Stimulated activated CD4-positive, alpha-beta T cell treated with anti-CD3 and anti-CD28 coated beads, Interleukin-1b, Interleukin-23, amount 100 ng/mL, for 24 hours (primary cell): ENCODE measurements around the gene LGALS16.
A peak's percentile ranks its signal among the peaks of the same experiment; 100 is the strongest.
"Not testable (repeated sequence)": the region's sequence is repeated elsewhere in the genome, so short reads cannot be mapped to it uniquely, and the experiment has no call there.

ENCODE experiments used
- DNase-seq, 4 experiments: peaks; one replicate each; pipeline ENCODE4 v3.0.0-alpha.2; 2020; ENCODE audit warnings: low read depth in 4 of 4, low spot score in 1 of 4

LGALS16 gene

GRCh38 chr19:39655613-39656012, at the start of gene LGALS16:
LGALS16 (plus strand) TSS chr19:39655913; CDS start chr19:39655962, 49 bp downstream.
- DNase-seq: no peak

- no peak for DNase-seq
These were observed 48.7 kb upstream of the LGALS16 start for GRCh38 chr19:39607021-39607420.

GRCh38 chr19:39607561-39607960, 48.2 kb upstream of the LGALS16 start:
- DNase-seq: no peak

- no peak for DNase-seq
These were observed 42.1 kb upstream of the LGALS16 start for GRCh38 chr19:39613597-39613996.

- no peak for DNase-seq
These were observed 38.0 kb upstream of the LGALS16 start for GRCh38 chr19:39617745-39618144.

- DNase-seq: no peak
These were observed 31.8 kb upstream of the LGALS16 start for GRCh38 chr19:39623946-39624345.

- not testable (repeated sequence) for DNase-seq
These were observed 28.1 kb upstream of the LGALS16 start for GRCh38 chr19:39627631-39628030.

- DNase-seq: no peak
These were observed 24.5 kb upstream of the LGALS16 start for GRCh38 chr19:39631178-39631577.

- no peak for DNase-seq
These were observed 24.1 kb upstream of the LGALS16 start for GRCh38 chr19:39631626-39632025.

- no peak for DNase-seq
These were observed 17.8 kb upstream of the LGALS16 start for GRCh38 chr19:39637891-39638290.

GRCh38 chr19:39641773-39642172, 13.9 kb upstream of the LGALS16 start:
- no peak for DNase-seq

GRCh38 chr19:39643591-39643990, 12.1 kb upstream of the LGALS16 start:
- no peak for DNase-seq

- no peak for DNase-seq
These were observed 9.8 kb upstream of the LGALS16 start for GRCh38 chr19:39645800-39646411.

- DNase-seq: no peak
These were observed 7.8 kb upstream of the LGALS16 start for GRCh38 chr19:39647918-39648317.

GRCh38 chr19:39659791-39660190, 4.1 kb downstream of the LGALS16 start:
- DNase-seq: no peak

- DNase-seq: no peak
These were observed 4.9 kb downstream of the LGALS16 start for GRCh38 chr19:39660661-39661060.

- DNase-seq: no peak
These were observed 5.9 kb downstream of the LGALS16 start for GRCh38 chr19:39661565-39661964.

GRCh38 chr19:39669860-39670259, 14.1 kb downstream of the LGALS16 start:
- DNase-seq: not testable (repeated sequence)

- no peak for DNase-seq
These were observed 15.3 kb downstream of the LGALS16 start for GRCh38 chr19:39670998-39671397.

- peak in 3 of 4 experiments; percentile 14 to 35 (median 30) for DNase-seq
These were observed 16.1 kb downstream of the LGALS16 start for GRCh38 chr19:39671739-39672363.

- DNase-seq: no peak
These were observed 16.8 kb downstream of the LGALS16 start for GRCh38 chr19:39672473-39672872.

GRCh38 chr19:39673862-39674261, 18.1 kb downstream of the LGALS16 start:
- not testable (repeated sequence) for DNase-seq

- no peak for DNase-seq
These were observed 20.3 kb downstream of the LGALS16 start for GRCh38 chr19:39676004-39676403.
